Cardiac fibroblast (primary cell): ENCODE results near the gene NPAS2.

Experiments
- DNase-seq, 2 donors: peaks; one replicate each; pipeline versions ENCODE4 v3.0.0 to v3.0.0-alpha.2; 2010; ENCODE audit warnings: low read depth in 2 of 2
- H3K4me3 ChIP-seq, 2 donors: replicated peaks in 1 of 2; 1 replicate in 1 of 2; 2 replicates in 1 of 2; pipeline ENCODE4 v1.5.1; 2011; ENCODE audit warnings: low read depth in 2 of 2, low read length in 2 of 2, mild to moderate bottlenecking in 2 of 2, moderate library complexity in 1 of 2
- CTCF ChIP-seq: IDR thresholded peaks from one replicate; pipeline ENCODE4 v1.5.1; 2011; ENCODE audit warnings: low read depth, mild to moderate bottlenecking, low read length, inconsistent platforms

NPAS2 gene

GRCh38 chr2:100785626-100786296 is 34.2 kb upstream of the NPAS2 start:
- peak in 1 of 2 donors; percentile 15 for DNase-seq
- no peak for TF ChIP-seq CTCF
- no peak overlapping the region for H3K4me3 ChIP-seq

- no peak overlapping the region for H3K4me3 ChIP-seq
- TF ChIP-seq CTCF, result no peak
- peak; percentile 73 to 91 for DNase-seq
Measured at GRCh38 chr2:100786297-100786658, 33.7 kb upstream of the NPAS2 start.

GRCh38 chr2:100786985-100787384 is 33.0 kb upstream of the NPAS2 start:
- TF ChIP-seq CTCF, result no peak
- no peak overlapping the region for H3K4me3 ChIP-seq
- DNase-seq, result no peak

- no peak for TF ChIP-seq CTCF
- H3K4me3 ChIP-seq, result no peak overlapping the region
- no peak for DNase-seq
Measured at GRCh38 chr2:100789361-100789760, 30.6 kb upstream of the NPAS2 start.

GRCh38 chr2:100791294-100791935 is 28.5 kb upstream of the NPAS2 start:
- TF ChIP-seq CTCF, result no peak
- no peak overlapping the region for H3K4me3 ChIP-seq
- DNase-seq, result no peak

GRCh38 chr2:100791936-100792308 is 28.0 kb upstream of the NPAS2 start:
- TF ChIP-seq CTCF, result no peak
- DNase-seq, result no peak
- H3K4me3 ChIP-seq, result no peak overlapping the region
